ENCODE results near the gene BRPF1.
A peak's percentile ranks its signal among the peaks of the same experiment; 100 is the strongest.

BRPF1 gene

GRCh38 chr3:9731206-9732079 lies at the start of gene BRPF1:
Gene BRPF1 (plus strand): TSS chr3:9731735. CDS start chr3:9734141, 2,406 bp downstream.
- H3K36me3 Mint-ChIP-seq (ENCODE audit: low read depth), result peaks cover 25% of the 10 kb centered on the region
- no peaks in the 10 kb centered on the region for H3K27me3 Mint-ChIP-seq (ENCODE audit: low read depth)
- H3K4me3 Mint-ChIP-seq, result peak within 1 kb of the TSS; percentile 98
- H3K27ac Mint-ChIP-seq, result peak within 1 kb of the TSS; percentile 95
- no peaks in the 10 kb centered on the region for H3K9me3 Mint-ChIP-seq
- H3K4me1 Mint-ChIP-seq (ENCODE audit: low read depth), result peaks cover 43% of the 10 kb centered on the region

GRCh38 chr3:9682096-9682495 lies 49.4 kb upstream of the BRPF1 start:
- Mint-ChIP-seq H3K4me1 (ENCODE audit: low read depth) (no peaks in the 10 kb centered on the region), H3K4me3 (no peak overlapping the region), H3K36me3 (ENCODE audit: low read depth) (peaks cover 54% of the 10 kb centered on the region)

GRCh38 chr3:9683426-9683825 lies 48.1 kb upstream of the BRPF1 start:
- no peaks in the 10 kb centered on the region for H3K27me3 Mint-ChIP-seq (ENCODE audit: low read depth)
- no peaks in the 10 kb centered on the region for H3K4me1 Mint-ChIP-seq (ENCODE audit: low read depth)
- no peak overlapping the region for H3K4me3 Mint-ChIP-seq
- H3K27ac Mint-ChIP-seq, result no peak overlapping the region
- H3K9me3 Mint-ChIP-seq, result no peaks in the 10 kb centered on the region
- peaks cover 49% of the 10 kb centered on the region for H3K36me3 Mint-ChIP-seq (ENCODE audit: low read depth)

More at GRCh38 chr3:9682096-9682495, 49.4 kb upstream of the BRPF1 start:
- no peak overlapping the region for H3K27ac Mint-ChIP-seq
- H3K27me3 Mint-ChIP-seq (ENCODE audit: low read depth), result no peaks in the 10 kb centered on the region
- H3K9me3 Mint-ChIP-seq, result no peaks in the 10 kb centered on the region

- Mint-ChIP-seq H3K27me3 (ENCODE audit: low read depth) (no peaks in the 10 kb centered on the region), H3K4me3 (no peak overlapping the region), H3K9me3 (no peaks in the 10 kb centered on the region), H3K4me1 (ENCODE audit: low read depth) (no peaks in the 10 kb centered on the region), H3K36me3 (ENCODE audit: low read depth) (peaks cover 45% of the 10 kb centered on the region), H3K27ac (no peak overlapping the region)
Measured at GRCh38 chr3:9685216-9686049, 46.1 kb upstream of the BRPF1 start.

- Mint-ChIP-seq H3K4me1 (ENCODE audit: low read depth) (no peaks in the 10 kb centered on the region), H3K9me3 (no peaks in the 10 kb centered on the region), H3K27ac (no peak overlapping the region), H3K4me3 (no peak overlapping the region), H3K27me3 (ENCODE audit: low read depth) (no peaks in the 10 kb centered on the region), H3K36me3 (ENCODE audit: low read depth) (peaks cover 42% of the 10 kb centered on the region)
Measured at GRCh38 chr3:9686050-9686550, 45.4 kb upstream of the BRPF1 start.

- H3K36me3 Mint-ChIP-seq (ENCODE audit: low read depth), result peaks cover 36% of the 10 kb centered on the region
Measured at GRCh38 chr3:9686703-9687102, 44.8 kb upstream of the BRPF1 start.

GRCh38 chr3:9687514-9687913 lies 44.0 kb upstream of the BRPF1 start:
- H3K4me1 Mint-ChIP-seq (ENCODE audit: low read depth), result no peaks in the 10 kb centered on the region
- H3K36me3 Mint-ChIP-seq (ENCODE audit: low read depth), result peaks cover 35% of the 10 kb centered on the region
- no peaks in the 10 kb centered on the region for H3K27me3 Mint-ChIP-seq (ENCODE audit: low read depth)
- H3K4me3 Mint-ChIP-seq, result no peak overlapping the region
- no peaks in the 10 kb centered on the region for H3K9me3 Mint-ChIP-seq
- H3K27ac Mint-ChIP-seq, result no peak overlapping the region

More at GRCh38 chr3:9686703-9687102, 44.8 kb upstream of the BRPF1 start:
- Mint-ChIP-seq H3K4me1 (ENCODE audit: low read depth) (no peaks in the 10 kb centered on the region), H3K4me3 (no peak overlapping the region), H3K27me3 (ENCODE audit: low read depth) (no peaks in the 10 kb centered on the region), H3K27ac (no peak overlapping the region), H3K9me3 (no peaks in the 10 kb centered on the region)

- no peaks in the 10 kb centered on the region for H3K4me1 Mint-ChIP-seq (ENCODE audit: low read depth)
- no peak overlapping the region for H3K27ac Mint-ChIP-seq
- H3K27me3 Mint-ChIP-seq (ENCODE audit: low read depth), result no peaks in the 10 kb centered on the region
- H3K4me3 Mint-ChIP-seq, result no peak overlapping the region
- H3K36me3 Mint-ChIP-seq (ENCODE audit: low read depth), result peaks cover 33% of the 10 kb centered on the region
- H3K9me3 Mint-ChIP-seq, result no peaks in the 10 kb centered on the region
Measured at GRCh38 chr3:9688961-9689360, 42.6 kb upstream of the BRPF1 start.

- Mint-ChIP-seq H3K9me3 (no peaks in the 10 kb centered on the region), H3K27ac (no peak overlapping the region), H3K4me3 (no peak overlapping the region), H3K4me1 (ENCODE audit: low read depth) (no peaks in the 10 kb centered on the region), H3K36me3 (ENCODE audit: low read depth) (peaks cover 31% of the 10 kb centered on the region), H3K27me3 (ENCODE audit: low read depth) (no peaks in the 10 kb centered on the region)
Measured at GRCh38 chr3:9689757-9690156, 41.8 kb upstream of the BRPF1 start.

GRCh38 chr3:9690451-9691450 lies 40.8 kb upstream of the BRPF1 start:
- Mint-ChIP-seq H3K4me1 (ENCODE audit: low read depth) (no peaks in the 10 kb centered on the region), H3K27me3 (ENCODE audit: low read depth) (no peaks in the 10 kb centered on the region), H3K36me3 (ENCODE audit: low read depth) (peaks cover 27% of the 10 kb centered on the region), H3K4me3 (no peak overlapping the region), H3K27ac (peak overlapping the region; percentile 26), H3K9me3 (no peaks in the 10 kb centered on the region)

GRCh38 chr3:9691636-9692035 lies 39.9 kb upstream of the BRPF1 start:
- no peaks in the 10 kb centered on the region for H3K9me3 Mint-ChIP-seq
- no peaks in the 10 kb centered on the region for H3K4me1 Mint-ChIP-seq (ENCODE audit: low read depth)
- no peak overlapping the region for H3K27ac Mint-ChIP-seq
- no peaks in the 10 kb centered on the region for H3K27me3 Mint-ChIP-seq (ENCODE audit: low read depth)
- peaks cover 21% of the 10 kb centered on the region for H3K36me3 Mint-ChIP-seq (ENCODE audit: low read depth)
- no peak overlapping the region for H3K4me3 Mint-ChIP-seq

GRCh38 chr3:9692416-9692815 lies 39.1 kb upstream of the BRPF1 start:
- Mint-ChIP-seq H3K36me3 (ENCODE audit: low read depth) (peaks cover 23% of the 10 kb centered on the region), H3K4me3 (no peak overlapping the region), H3K4me1 (ENCODE audit: low read depth) (no peaks in the 10 kb centered on the region), H3K27me3 (ENCODE audit: low read depth) (no peaks in the 10 kb centered on the region), H3K9me3 (no peaks in the 10 kb centered on the region), H3K27ac (no peak overlapping the region)

GRCh38 chr3:9695345-9695744 lies 36.2 kb upstream of the BRPF1 start:
- Mint-ChIP-seq H3K36me3 (ENCODE audit: low read depth) (peaks cover 21% of the 10 kb centered on the region), H3K4me3 (no peak overlapping the region), H3K27ac (no peak overlapping the region), H3K27me3 (ENCODE audit: low read depth) (no peaks in the 10 kb centered on the region), H3K9me3 (no peaks in the 10 kb centered on the region), H3K4me1 (ENCODE audit: low read depth) (no peaks in the 10 kb centered on the region)

- H3K27ac Mint-ChIP-seq, result no peak overlapping the region
- H3K4me3 Mint-ChIP-seq, result no peak overlapping the region
- no peaks in the 10 kb centered on the region for H3K4me1 Mint-ChIP-seq (ENCODE audit: low read depth)
- H3K9me3 Mint-ChIP-seq, result no peaks in the 10 kb centered on the region
- peaks cover 21% of the 10 kb centered on the region for H3K36me3 Mint-ChIP-seq (ENCODE audit: low read depth)
- no peaks in the 10 kb centered on the region for H3K27me3 Mint-ChIP-seq (ENCODE audit: low read depth)
Measured at GRCh38 chr3:9695746-9696145, 35.8 kb upstream of the BRPF1 start.

Data from T-helper 1 cell treated with Interleukin-12 subunit alpha and Interleukin-12 subunit beta and Interleukin-4 antibody, amounts not matched to agents 30 μg/mL and 1 μg/mL, for 36 hours (primary cell).